CD4-positive, alpha-beta T cell treated with Interleukin-6 at 100 ng/mL for 8 hours (primary cell): ENCODE results near the gene ZNF480.
"Not testable (repeated sequence)": the region's sequence is repeated elsewhere in the genome, so short reads cannot be mapped to it uniquely, and the experiment has no call there.

Experiments used
- DNase-seq: peaks from one replicate; pipeline ENCODE4 v3.0.0-alpha.2; 2020; ENCODE audit warnings: mixed read lengths, low spot score

The ZNF480 gene

DNA sequence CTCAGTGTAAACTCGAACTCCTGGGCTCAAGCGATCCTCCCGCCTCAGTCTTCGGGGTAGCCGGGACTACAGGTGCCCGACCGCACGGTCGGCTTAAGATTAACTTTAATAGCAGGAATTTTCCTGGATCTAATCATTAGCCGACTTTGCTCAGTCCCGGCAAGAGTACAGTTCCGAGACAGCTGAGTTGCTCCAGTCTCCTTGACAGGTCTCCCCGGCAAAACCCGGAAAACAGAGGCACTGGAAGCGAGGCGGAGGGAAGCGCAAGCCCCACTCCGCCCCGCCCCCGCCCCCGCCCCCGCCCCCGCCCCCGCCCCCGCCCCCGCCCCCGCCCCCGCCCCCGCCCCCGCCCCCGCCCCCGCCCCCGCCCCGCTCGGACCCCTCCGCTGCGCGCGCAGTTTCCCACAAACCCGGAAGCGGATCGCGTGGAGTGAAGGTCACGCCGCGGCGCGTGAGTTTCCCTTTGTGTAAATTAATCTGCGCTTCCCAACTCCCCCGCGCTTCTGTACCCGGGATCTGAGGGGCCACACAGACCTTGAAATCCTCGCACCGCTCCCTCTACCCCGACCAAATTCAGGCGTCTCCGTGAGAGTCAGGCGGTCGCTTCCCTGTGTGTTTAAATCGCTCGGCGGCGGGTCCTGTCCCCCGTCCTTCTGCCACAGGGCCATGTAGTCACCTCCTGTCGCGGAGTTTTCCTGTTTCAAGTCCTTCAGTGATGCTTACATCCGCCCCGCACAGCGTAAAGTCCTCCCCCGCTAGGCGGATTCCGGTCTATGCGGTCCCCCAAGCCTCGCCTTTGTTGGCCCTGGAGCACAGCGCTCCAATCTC lies at the start of gene ZNF480:
TSS of gene ZNF480 (plus strand) at position 397 of the 828 bp plus-strand sequence. CDS start 3,244 bp downstream, outside the sequence.
- DNase-seq: peak; percentile 82

DNA sequence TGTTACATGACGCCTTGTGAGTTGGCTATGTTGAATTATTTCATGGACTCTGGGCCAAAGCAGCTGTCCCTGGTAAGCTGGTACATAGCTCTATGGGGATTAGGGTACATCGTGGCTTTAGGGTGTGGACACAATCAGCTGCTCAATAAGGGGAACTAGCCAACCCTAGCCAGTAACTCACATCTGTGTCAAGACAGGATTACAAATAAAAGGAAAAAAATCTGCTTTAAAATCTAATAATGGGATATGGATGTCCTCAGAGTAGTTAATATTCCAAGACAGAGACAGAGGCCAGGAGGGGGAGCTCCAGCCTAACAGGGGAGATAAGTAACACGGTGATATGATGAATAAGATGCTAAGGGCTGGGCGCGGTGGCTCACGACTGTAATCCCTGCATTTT lies 48.7 kb upstream of the ZNF480 start:
- DNase-seq: peak; percentile 46

GRCh38 chr19:52258426-52258825 lies 38.5 kb upstream of the ZNF480 start:
- no peak for DNase-seq

GRCh38 chr19:52265556-52265955 lies 31.4 kb upstream of the ZNF480 start:
- DNase-seq: not testable (repeated sequence)

DNA sequence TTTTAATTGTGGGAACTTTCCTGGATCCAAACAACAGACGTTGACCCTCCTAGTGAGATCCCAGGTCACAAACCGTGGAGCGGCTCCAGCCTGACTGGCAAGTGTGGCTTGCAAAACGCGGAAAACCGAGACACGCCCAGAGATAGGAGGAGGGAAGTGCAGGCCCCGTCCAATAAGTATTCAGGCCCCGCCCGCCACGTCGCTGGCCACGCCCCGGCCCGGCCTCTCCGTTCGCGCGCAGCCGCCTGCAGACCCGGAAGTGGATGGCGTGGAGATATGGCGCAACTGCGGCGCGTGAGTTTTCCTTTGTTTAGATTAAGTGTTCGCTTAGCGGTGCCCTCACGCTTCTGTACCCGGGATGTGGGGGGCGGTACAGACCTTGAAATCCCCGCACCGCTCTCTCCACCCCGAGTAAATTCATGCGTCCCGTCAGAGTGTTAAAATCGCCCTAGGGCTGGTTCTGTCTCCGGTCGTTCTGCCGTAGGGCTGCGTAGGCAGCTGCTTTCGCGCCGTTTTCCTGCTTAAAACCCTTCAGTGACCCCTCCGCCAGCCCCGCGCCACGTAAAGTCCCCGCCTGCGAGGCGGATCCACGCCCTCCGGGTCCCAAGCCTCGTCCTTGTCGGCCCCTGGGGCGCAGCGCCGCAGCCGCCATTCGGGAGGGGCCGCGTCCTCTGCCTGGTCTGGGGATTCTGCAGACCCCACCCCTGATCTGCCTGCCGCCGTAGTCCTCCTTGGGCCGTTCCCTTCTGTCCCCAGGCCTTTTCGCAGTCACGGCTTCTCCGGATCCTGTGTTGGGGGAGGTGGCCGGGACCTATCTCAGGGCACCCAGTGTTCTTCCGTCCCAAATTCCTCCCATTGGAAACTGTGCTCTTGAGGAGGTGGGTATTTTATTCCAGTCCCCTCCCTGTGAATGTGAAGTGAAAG lies 27.4 kb upstream of the ZNF480 start, which contains the start of gene ZNF766:
TSS of gene ZNF766 (plus strand) at position 250 of the 924 bp plus-strand sequence. CDS start at position 277, 27 bp downstream.
- DNase-seq: peak; percentile 94

DNA sequence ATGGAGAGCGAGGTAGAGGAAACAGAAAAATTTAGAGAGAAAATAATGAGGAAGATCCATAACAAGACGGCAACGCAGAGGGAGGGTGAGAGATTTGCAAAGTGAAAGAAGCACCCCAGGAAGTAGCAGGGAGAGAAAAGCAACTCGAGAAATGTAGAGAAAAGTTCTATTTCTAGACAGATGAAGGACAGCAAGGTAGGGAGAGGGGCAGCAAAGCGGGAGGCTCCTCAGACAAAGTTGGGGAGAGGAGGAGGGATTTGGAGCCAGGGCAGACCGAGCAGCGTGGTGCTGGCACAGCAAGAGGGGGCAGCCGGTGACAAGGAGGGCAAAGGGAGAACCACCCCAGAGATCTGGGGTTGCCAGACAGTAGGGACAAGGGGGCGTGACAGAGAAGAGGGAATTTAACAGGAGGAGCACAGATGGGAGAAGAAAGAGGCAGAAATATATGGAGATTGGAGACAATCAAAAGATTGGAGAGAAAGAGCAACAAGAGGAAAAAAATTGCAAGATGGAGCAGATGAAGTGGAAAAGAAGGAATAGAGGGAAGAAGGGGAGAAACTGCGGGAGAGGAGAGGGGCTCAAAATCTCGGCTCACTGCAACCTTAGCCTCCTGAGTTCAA lies 26.6 kb upstream of the ZNF480 start:
- DNase-seq: no peak

DNA sequence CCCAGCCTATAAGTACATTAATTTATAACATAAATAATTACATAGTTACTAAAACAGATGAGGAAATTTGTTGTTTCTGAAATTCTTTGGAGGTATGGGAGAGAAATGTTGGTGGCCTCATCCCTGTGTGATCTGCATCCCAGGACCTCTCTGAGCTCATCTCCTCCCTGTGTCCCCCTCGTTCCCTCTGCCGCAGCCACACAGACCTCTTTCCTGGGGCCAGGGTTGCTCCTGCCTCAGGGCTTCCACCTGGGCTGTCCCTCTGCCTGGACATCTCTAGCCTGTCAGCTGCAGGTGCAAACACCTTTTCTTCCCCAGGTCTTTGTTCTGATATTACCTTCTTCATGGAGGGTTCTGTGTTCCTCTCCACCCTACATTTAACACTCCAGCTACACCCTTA lies 23.7 kb upstream of the ZNF480 start:
- no peak for DNase-seq

DNA sequence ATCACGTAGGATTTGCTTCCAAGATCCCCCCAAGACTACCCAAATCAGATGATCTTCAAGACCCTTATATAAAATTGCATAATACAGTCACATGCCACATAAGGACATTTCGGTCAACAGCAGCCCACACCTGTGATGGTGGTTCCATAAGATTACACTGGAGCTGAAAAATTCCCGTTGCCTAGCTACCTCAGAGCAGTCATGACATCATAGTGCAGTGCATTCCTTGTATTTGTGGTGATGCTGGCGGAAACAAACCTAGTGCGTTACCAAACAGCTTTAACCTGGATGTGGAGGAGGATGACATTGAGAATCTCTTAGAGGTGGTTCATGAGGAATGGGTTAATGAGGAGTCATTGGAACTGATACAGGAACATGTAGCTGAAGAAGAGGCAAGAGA lies 22.8 kb upstream of the ZNF480 start:
- DNase-seq: no peak

DNA sequence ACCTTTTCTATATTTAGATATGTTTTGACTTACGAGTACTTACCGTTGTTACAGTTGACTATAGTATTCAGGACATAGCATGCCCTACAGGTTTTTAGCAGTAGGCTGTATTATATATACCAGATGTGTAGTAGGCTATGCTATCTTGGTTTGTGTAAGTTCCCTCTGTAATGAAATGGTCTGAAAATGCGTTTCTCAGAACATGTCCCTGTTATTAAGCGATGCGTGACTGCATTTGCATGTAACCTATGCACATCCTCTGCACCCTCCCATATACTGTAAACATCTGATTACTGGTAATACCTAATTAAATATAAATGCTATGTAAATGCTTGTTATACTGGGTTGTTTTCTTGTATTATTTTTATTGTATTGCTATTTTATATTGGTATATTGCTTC lies 21.0 kb upstream of the ZNF480 start:
- DNase-seq: no peak

GRCh38 chr19:52277471-52277870 lies 19.5 kb upstream of the ZNF480 start:
- no peak for DNase-seq

DNA sequence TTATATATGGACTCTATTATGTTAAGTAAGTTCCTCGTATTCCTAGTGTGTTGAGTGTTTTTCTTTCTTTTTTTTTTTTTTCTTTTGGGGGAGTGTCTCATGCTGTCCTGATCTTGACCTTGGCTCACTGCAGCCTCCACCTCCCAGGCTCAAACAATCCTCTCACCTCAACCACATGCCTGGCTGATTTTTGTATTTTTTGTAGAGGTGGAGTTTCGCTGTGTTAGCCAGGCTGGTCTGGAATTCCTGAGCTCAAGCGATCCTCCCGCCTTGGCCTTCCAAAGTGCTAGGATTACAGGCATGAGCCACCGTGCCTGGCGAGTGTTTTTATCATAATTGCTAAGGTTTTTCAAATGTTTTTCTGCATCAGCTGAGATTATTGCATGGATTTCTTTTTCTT lies 10.7 kb upstream of the ZNF480 start:
- no peak for DNase-seq

- DNase-seq: no peak
Observed at GRCh38 chr19:52291781-52292180, 5.2 kb upstream of the ZNF480 start.

GRCh38 chr19:52292946-52293345 lies 4.0 kb upstream of the ZNF480 start:
- not testable (repeated sequence) for DNase-seq

GRCh38 chr19:52296400-52296772 lies 583 bp upstream of the ZNF480 start:
- DNase-seq: no peak

GRCh38 chr19:52297601-52298364 lies 814 bp downstream of the ZNF480 start:
- no peak for DNase-seq

DNA sequence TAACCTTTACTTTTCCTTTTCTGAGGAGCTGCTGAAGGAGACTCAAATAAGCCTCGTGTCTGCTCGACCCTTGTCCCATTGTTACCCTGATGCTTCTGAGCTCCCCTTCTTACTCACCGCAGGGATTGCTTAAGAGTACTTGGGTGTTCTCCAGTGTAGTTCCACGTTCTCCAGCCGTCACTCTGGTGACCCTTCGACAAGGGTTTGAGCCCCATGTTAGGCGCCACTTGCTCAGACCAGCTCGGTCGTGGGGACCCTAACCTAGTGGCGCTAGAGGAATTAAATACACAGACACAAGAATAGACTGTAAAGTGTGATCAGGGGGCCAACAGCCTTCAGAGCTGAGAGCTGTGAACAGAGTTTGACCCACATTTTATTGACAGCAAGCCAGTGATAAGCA lies 10.3 kb downstream of the ZNF480 start:
- DNase-seq: no peak

DNA sequence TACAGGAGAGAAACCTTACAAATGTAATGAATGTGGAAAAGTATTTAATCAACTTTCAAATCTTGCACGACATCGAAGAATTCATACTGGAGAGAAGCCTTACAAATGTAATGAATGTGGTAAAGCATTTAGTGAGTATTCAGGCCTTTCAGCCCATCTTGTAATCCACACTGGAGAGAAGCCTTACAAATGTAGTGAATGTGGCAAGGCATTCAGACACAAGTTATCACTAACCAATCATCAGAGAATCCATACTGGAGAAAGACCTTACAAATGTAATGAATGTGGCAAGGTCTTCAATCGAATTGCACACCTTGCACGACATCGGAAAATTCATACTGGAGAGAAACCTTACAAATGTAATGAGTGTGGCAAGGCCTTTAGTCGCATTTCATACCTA lies 25.5 kb downstream of the ZNF480 start:
- DNase-seq: no peak

DNA sequence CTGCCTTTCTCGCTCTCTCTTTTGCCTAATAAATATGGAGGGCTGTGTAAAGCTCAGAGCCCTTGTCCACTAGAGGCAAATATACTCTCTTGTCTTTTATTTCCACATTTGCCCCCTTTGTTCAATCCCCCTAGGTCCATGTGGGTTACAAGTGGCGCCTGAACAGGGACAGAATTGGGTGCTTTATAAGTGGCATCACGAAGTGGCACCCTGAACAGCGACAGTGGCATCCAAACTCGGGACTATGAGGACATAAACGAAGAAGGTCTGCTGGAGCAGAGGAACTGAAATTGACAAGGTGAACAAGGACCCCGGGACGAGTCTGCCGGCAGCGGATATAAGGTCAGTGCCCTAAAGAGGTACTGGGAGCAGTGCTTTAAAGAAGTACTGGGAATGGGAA lies 34.8 kb downstream of the ZNF480 start:
- DNase-seq: no peak

- no peak for DNase-seq
Observed at GRCh38 chr19:52335768-52336116, 38.8 kb downstream of the ZNF480 start.

GRCh38 chr19:52336117-52336790 lies 39.3 kb downstream of the ZNF480 start, which contains the start of gene ZNF610:
TSS of gene ZNF610 (plus strand) at chr19:52336243. CDS start at chr19:52349173, 12,930 bp downstream.
- peak; percentile 83 for DNase-seq

DNA sequence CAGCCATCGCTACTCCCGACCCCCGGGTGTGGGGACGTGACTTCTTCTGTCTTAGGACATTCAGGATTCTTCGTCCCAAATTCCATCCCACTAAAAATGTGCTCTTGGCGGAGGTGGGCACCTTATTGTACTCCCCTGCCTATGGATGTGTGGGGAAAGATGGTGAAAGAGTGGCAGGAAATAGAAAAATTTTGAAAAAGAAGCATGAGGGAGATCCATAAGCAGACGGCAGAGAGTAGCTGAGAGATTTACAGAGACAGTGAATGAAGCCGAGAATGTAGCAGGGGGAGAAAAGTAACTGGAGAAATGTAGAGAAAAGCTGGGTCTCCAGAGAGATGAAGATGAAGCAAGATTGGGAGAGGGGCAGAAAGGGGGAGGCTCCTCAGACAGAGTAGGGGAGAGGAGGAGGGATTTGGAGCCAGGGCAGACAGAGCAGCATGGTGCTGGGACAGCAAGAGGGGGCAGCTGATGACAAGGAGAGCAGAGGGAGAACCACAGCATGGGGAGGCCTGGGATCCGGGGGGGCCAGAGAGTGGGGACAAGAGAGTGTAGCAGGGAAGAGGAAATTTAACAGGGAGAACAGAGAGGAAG lies 39.9 kb downstream of the ZNF480 start:
- no peak for DNase-seq
